Osteoblast (primary cell): ENCODE data around the gene MFAP2. TPM values are rescaled to one million over a fixed set of nuclear protein-coding genes. Genes with fewer than 3 reads are reported as not detected.
"Not testable (repeated sequence)": the region's sequence is repeated elsewhere in the genome, so short reads cannot be mapped to it uniquely, and the experiment has no call there.

ENCODE experiments used
- DNase-seq: peaks from one replicate; pipeline ENCODE4 v3.0.0; 2011; ENCODE audit warnings: low spot score, mixed read lengths; ENCODE audit not compliant: insufficient read length; ENCODE audit errors: missing footprints
- H2AFZ ChIP-seq: 2 replicates; pipeline ENCODE4 v1.6.0; 2011; ENCODE audit warnings: mild to moderate bottlenecking, low read length
- H3K27ac ChIP-seq: 2 replicates; pipeline ENCODE4 v1.5.1; 2011; ENCODE audit warnings: mild to moderate bottlenecking, low read depth, low read length, moderate library complexity
- H3K27me3 ChIP-seq: 2 replicates; pipeline ENCODE4 v1.6.0; 2012; ENCODE audit warnings: mild to moderate bottlenecking, control low read depth, inconsistent platforms, low read length, moderate library complexity; ENCODE audit not compliant: insufficient read depth
- H3K36me3 ChIP-seq: 2 replicates; pipeline ENCODE4 v1.5.1; 2011; ENCODE audit warnings: mild to moderate bottlenecking, low read length, control low read depth, moderate library complexity; ENCODE audit not compliant: insufficient read depth
- H3K4me1 ChIP-seq: 2 replicates; pipeline ENCODE4 v1.5.1; 2011; ENCODE audit warnings: mild to moderate bottlenecking, low read length, control low read depth, moderate library complexity; ENCODE audit not compliant: insufficient read depth
- H3K4me2 ChIP-seq: 2 replicates; pipeline ENCODE4 v1.6.0; 2011; ENCODE audit warnings: mild to moderate bottlenecking, low read length; ENCODE audit not compliant: insufficient read depth
- H3K4me3 ChIP-seq: fragments of 200-600 bp; sonication (generic); 3 replicates; pipeline ENCODE4 v1.5.1; 2012; ENCODE audit warnings: mild to moderate bottlenecking, low read length, inconsistent platforms; ENCODE audit not compliant: insufficient read depth
- H3K79me2 ChIP-seq: 2 replicates; pipeline ENCODE4 v1.6.0; 2012; ENCODE audit warnings: mild to moderate bottlenecking, low read length, control low read depth, inconsistent platforms; ENCODE audit not compliant: insufficient read depth
- H3K9me3 ChIP-seq: 2 replicates; pipeline ENCODE4 v1.5.1; 2011; ENCODE audit warnings: low read depth, low read length, control low read depth
- H4K20me1 ChIP-seq: 2 replicates; pipeline ENCODE4 v1.6.0; 2012; ENCODE audit warnings: mild to moderate bottlenecking, low read length, control low read depth; ENCODE audit not compliant: insufficient read depth
- CTCF ChIP-seq: IDR thresholded peaks from 2 replicates; pipeline ENCODE4 v1.5.1; 2011; ENCODE audit warnings: mild to moderate bottlenecking, low read depth, low read length, moderate library complexity; ENCODE audit errors: extremely low read depth
- total RNA-seq: library from RNA; depleted of rRNA; stranded (reverse); fragments of >200 nt; gene quantifications from 2 replicates; pipeline ENCODE4 v1.2.3, GENCODE V29; 2012

MFAP2 gene
- total RNA-seq, 1 donor: 61.2 TPM

DNA sequence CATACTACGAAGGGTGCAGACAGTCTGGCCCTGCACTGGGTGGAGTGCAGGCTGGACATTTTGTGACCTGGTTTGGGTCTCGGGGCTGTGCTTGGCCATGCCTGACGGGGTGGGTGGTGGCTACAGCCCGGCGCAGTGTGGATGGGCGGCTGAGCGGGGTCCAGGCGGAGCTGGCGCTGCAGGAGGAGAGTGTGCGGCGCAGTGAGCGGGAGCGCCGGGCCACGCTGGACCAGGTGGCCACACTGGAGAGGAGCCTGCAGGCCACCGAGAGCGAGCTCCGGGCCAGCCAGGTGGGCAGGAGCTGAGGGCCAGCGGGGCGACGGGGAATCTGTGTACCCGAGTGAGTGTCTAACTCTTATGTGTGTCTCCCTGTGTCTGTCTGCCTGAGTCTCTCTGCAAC, 14.1 kb downstream of the MFAP2 start:
- peaks cover 11% of the 10 kb centered on the region for H3K36me3 ChIP-seq
- DNase-seq: no peak
- H3K4me3 ChIP-seq: no peak overlapping the region
- H3K27me3 ChIP-seq: no peaks in the 10 kb centered on the region
- no peaks in the 10 kb centered on the region for H3K9me3 ChIP-seq
- H3K79me2 ChIP-seq: no peaks in the 10 kb centered on the region
- TF ChIP-seq CTCF: no peak
- H4K20me1 ChIP-seq: no peaks in the 10 kb centered on the region
- H2AFZ ChIP-seq: no peak overlapping the region
- peaks cover 13% of the 10 kb centered on the region for H3K4me1 ChIP-seq
- H3K27ac ChIP-seq: no peak overlapping the region
- H3K4me2 ChIP-seq: no peak overlapping the region

DNA sequence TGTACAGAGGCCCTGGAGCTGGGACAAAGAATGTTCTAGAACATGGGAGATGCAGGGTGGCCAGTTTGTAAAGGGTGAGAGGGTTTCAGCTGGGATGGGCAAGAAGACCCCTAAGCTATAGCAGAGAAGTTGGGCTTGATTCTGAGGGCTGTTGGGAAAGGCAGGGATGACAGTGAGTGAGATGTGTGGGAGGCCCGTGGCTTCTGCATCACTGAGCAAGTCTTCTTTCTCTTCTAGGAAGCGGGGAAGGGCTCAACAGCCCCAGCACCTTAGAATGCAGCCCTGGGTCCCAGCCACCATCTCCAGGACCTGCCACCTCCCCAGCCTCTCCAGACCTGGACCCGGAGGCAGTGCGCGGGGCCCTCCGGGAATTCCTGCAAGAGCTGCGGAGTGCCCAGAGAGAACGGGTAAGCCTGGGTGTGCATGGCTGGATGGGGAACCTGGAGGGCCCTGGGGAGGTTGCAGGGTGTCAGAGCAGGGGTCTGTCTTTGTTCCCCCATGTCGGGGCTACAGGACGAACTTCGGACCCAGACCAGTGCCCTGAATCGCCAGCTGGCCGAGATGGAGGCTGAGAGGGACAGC, 14.8 kb downstream of the MFAP2 start:
- Histone ChIP-seq H4K20me1 (no peaks in the 10 kb centered on the region), H3K4me1 (peaks cover 16% of the 10 kb centered on the region), H3K36me3 (peaks cover 7% of the 10 kb centered on the region), H3K9me3 (no peaks in the 10 kb centered on the region), H3K4me2 (no peak overlapping the region), H3K79me2 (no peaks in the 10 kb centered on the region), H3K27ac (no peak overlapping the region), H2AFZ (no peak overlapping the region), H3K4me3 (no peak overlapping the region), H3K27me3 (no peaks in the 10 kb centered on the region)
- no peak for DNase-seq
- no peak for TF ChIP-seq CTCF

DNA sequence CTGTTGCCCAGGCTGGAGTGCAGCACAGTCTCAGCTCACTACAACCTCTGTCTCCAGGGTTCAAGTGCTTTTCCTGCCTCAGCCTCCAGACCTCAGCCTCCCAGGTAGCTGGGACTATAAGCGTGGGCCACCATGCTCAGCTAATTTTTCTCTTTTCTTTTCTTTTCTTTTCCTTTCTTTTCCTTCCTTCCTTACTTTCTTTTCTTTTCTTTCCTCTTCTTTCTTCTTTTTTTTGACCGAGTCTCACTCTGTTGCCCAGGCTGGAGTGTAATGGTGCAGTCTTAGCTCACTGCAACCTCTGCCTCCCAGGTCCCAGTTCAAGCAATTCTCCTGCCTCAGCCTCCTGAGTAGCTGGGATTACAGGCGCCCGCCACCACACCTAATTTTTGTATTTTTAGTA, 16.3 kb downstream of the MFAP2 start:
- peaks cover 20% of the 10 kb centered on the region for H3K4me1 ChIP-seq
- not testable (repeated sequence) for H2AFZ ChIP-seq, H3K9me3 ChIP-seq, H3K36me3 ChIP-seq, H3K27me3 ChIP-seq, H3K4me2 ChIP-seq, H3K27ac ChIP-seq, H4K20me1 ChIP-seq, H3K79me2 ChIP-seq, H3K4me3 ChIP-seq, DNase-seq

- no peak for TF ChIP-seq CTCF
Measured at GRCh38 chr1:16961297-16962133, 18.9 kb downstream of the MFAP2 start.

More at GRCh38 chr1:16961297-16962133, 18.9 kb downstream of the MFAP2 start:
- no peaks in the 10 kb centered on the region for H3K79me2 ChIP-seq
- peaks cover 2% of the 10 kb centered on the region for H3K36me3 ChIP-seq
- peak overlapping the region; percentile 87 for H3K4me2 ChIP-seq
- H3K9me3 ChIP-seq: no peaks in the 10 kb centered on the region
- H4K20me1 ChIP-seq: no peaks in the 10 kb centered on the region
- no peaks in the 10 kb centered on the region for H3K27me3 ChIP-seq
- no peak overlapping the region for H3K27ac ChIP-seq
- no peak overlapping the region for H2AFZ ChIP-seq
- peak overlapping the region; percentile 66 for H3K4me3 ChIP-seq
- no peak for DNase-seq
- H3K4me1 ChIP-seq: peaks cover 11% of the 10 kb centered on the region
